ENCODE results near the gene CKMT1A. TPM values are rescaled to one million over a fixed set of nuclear protein-coding genes. Genes with fewer than 3 reads are reported as not detected.
"Not testable (repeated sequence)": the region's sequence is repeated elsewhere in the genome, so short reads cannot be mapped to it uniquely, and the experiment has no call there.

The CKMT1A gene
- polyA plus RNA-seq (2013, experiment 1 of 2; ENCODE audit: insufficient read length): not detected
- not detected for polyA plus RNA-seq (2013, experiment 2 of 2; ENCODE audit: insufficient read length)

- not testable (repeated sequence) for DNase-seq
Observed at GRCh38 chr15:43693148-43694022, at the start of gene CKMT1A. TSS of gene CKMT1A (plus strand) at chr15:43693859. CDS start at chr15:43694051, 192 bp downstream.

GRCh38 chr15:43648649-43649429 is 44.8 kb upstream of the CKMT1A start, which contains the start of gene CATSPER2:
TSS of gene CATSPER2 (minus strand) at chr15:43648844. CDS start at chr15:43648061, 783 bp downstream.
- DNase-seq: no peak

GRCh38 chr15:43649430-43649926 is 44.2 kb upstream of the CKMT1A start:
- DNase-seq: not testable (repeated sequence)

GRCh38 chr15:43659727-43660126 is 33.9 kb upstream of the CKMT1A start:
- DNase-seq: not testable (repeated sequence)

- not testable (repeated sequence) for DNase-seq
Observed at GRCh38 chr15:43662293-43662692, 31.4 kb upstream of the CKMT1A start.

- not testable (repeated sequence) for DNase-seq
Observed at GRCh38 chr15:43663333-43663732, 30.3 kb upstream of the CKMT1A start.

GRCh38 chr15:43666177-43666576 is 27.5 kb upstream of the CKMT1A start:
- DNase-seq: not testable (repeated sequence)

- DNase-seq: not testable (repeated sequence)
Observed at GRCh38 chr15:43674175-43674574, 19.5 kb upstream of the CKMT1A start.

GRCh38 chr15:43689604-43690301 is 3.9 kb upstream of the CKMT1A start:
- DNase-seq: not testable (repeated sequence)

- DNase-seq: not testable (repeated sequence)
Observed at GRCh38 chr15:43692679-43693078, 980 bp upstream of the CKMT1A start.

- DNase-seq: no peak
Observed at GRCh38 chr15:43702174-43702573, 8.5 kb downstream of the CKMT1A start.

GRCh38 chr15:43702701-43703424 is 9.2 kb downstream of the CKMT1A start:
- no peak for DNase-seq

- DNase-seq: not testable (repeated sequence)
Observed at GRCh38 chr15:43710431-43711131, 16.9 kb downstream of the CKMT1A start.

GRCh38 chr15:43723151-43723550 is 29.5 kb downstream of the CKMT1A start:
- DNase-seq: no peak

- not testable (repeated sequence) for DNase-seq
Observed at GRCh38 chr15:43726306-43726705, 32.6 kb downstream of the CKMT1A start.

- peak; percentile 53 for DNase-seq
Observed at GRCh38 chr15:43728053-43728725, 34.5 kb downstream of the CKMT1A start.

- no peak for DNase-seq
Observed at GRCh38 chr15:43735416-43735815, 41.8 kb downstream of the CKMT1A start.

- DNase-seq: peak; percentile 92
Observed at GRCh38 chr15:43746245-43746902, 52.7 kb downstream of the CKMT1A start, which contains the start of gene PDIA3. TSS of gene PDIA3 (plus strand) at chr15:43746438. CDS start at chr15:43746540, 102 bp downstream.

- peak; percentile 62 for DNase-seq
Observed at GRCh38 chr15:43746903-43747309, 53.2 kb downstream of the CKMT1A start.

All from fibroblast of skin of back (primary cell).